ENCODE results near the gene TMEM174.

The TMEM174 gene

DNA sequence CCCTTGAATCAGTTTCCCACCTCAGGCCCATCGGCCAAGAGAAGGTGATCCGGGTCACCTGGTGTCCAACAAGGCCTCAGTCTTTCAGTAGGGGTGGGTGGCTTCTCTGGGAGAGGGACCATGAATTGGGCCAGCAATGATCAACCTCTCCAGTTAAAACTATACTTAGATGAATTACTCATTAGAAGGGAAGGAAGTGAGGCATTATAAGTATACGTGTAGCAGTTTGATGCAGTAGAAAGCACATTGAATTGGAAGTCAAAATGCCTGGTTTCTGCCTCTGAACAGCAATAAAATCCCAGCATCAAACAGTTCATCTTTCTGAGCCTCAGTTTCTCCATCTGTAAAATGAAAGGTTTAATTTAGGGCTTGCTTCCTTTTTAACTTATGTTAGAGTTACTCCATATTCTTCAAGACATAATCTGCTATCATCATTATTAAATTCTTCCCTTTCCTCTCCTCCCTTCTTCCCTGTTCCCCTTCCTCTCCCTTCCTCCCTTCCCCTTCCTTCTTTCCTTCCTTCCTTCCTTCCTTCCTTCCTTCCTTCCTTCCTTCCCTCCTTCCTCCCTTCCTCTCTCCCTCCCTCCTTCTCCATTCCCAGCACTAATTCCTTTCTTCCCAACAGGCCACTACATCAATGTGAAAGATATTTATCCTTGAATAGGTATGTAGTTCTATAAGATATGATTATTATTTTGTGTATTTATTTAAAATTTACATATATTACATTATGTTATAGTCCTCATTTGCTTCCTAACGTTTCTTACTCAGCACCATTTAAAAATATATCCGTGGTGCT lies 18.6 kb upstream of the TMEM174 start:
- DNase-seq (ENCODE audit: low spot score), result no peak

DNA sequence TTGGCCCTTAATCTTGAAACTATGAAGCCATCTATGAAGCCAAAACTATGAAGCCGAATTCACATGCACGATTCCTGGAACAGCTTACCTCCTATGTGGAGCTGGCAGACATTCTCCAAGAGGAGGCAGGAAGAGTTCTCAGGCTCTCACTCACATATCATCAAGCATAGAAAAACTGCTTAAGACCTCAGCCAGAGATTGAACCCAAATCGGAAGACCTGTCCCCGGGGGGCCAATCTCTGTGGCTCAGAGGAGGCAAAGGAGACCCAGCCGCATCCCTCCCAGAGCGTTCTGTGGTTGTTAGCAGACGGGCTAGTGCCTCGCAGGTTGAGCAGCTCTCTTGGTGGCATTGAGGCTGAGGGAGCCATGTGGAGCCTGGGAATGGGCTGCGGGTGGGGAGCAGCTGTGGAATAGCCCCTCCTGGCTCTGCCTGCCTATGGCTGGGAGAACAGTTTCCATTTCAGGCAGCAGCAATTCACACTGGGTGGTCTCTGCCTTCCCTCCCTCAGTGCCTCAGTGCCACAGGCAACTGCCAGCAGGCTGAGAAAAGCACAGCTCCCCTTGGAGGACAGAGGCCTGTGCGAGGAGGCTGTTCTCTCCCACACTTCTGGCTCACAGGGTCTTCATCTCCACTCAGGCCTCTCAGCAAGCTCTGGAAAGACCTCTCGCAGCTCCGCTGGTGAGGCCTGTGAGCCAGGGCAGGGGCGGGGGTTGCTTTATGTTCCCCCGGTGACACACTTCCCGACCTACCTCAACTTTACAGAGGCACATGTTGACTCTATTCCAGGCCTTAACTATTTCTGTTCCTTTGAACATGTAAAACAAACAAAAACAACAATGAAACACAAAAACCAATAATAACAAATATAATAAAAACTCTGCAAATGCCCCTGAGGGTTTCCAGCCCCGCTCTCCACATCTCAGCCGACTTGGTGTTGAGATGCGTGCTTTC lies 17.4 kb upstream of the TMEM174 start:
- peak; percentile 17 for DNase-seq (ENCODE audit: low spot score)

GRCh38 chr5:73157414-73158303 lies 15.3 kb upstream of the TMEM174 start:
- no peak for DNase-seq (ENCODE audit: low spot score)

- DNase-seq (ENCODE audit: low spot score), result no peak
These were observed 14.7 kb upstream of the TMEM174 start for GRCh38 chr5:73158313-73158712.

DNA sequence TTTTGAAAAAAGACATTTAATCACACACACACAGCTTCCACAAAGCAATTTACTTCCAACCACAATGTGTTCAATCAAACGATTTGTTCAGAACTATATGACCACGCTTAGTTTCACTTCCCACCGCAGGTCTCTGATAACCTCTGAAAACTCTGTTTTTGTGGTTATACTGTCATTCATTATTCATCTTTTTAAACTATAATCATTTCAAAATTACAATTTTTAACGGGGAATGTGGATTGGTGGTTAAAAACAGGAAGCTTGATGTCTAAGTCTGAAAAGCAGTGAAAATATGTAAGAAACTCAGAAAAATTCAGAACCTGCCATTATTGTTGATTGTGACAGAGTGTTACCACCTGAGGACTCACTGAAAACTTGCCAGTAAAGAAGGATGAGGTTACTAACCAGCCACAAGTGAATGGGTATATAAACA lies 12.7 kb upstream of the TMEM174 start:
- peak; percentile 26 for DNase-seq (ENCODE audit: low spot score)

- DNase-seq (ENCODE audit: low spot score), result no peak
These were observed 2.5 kb upstream of the TMEM174 start for GRCh38 chr5:73170522-73170921.

DNA sequence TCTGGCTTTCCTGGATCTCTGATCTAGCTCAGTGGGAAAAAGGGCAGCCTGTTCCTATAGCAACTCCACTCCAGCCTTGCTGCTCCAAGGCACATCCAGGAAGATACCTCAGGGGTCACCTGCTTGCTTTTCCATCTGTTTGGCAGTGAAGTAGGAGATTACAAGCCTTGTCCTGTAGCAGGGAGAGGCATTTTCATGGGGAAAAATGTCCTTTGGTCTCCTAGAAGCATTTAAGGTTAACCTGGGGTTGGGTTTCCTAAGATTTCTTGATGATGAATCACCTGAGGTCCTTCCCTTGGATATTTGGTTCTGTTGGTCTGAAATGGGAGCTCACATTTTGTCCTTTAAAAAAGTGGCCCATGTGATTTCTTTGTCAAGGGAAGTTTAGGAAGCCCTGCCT lies 1.5 kb upstream of the TMEM174 start:
- no peak for DNase-seq (ENCODE audit: low spot score)

- no peak for DNase-seq (ENCODE audit: low spot score)
These were observed 1.3 kb downstream of the TMEM174 start for GRCh38 chr5:73174100-73174815.

GRCh38 chr5:73176250-73176649 lies 3.3 kb downstream of the TMEM174 start:
- DNase-seq (ENCODE audit: low spot score), result no peak

- no peak for DNase-seq (ENCODE audit: low spot score)
These were observed 5.3 kb downstream of the TMEM174 start for GRCh38 chr5:73178265-73178664.

GRCh38 chr5:73179730-73180129 lies 6.7 kb downstream of the TMEM174 start:
- DNase-seq (ENCODE audit: low spot score), result no peak

- DNase-seq (ENCODE audit: low spot score), result no peak
These were observed 7.6 kb downstream of the TMEM174 start for GRCh38 chr5:73180566-73180965.

GRCh38 chr5:73182307-73182706 lies 9.3 kb downstream of the TMEM174 start:
- DNase-seq (ENCODE audit: low spot score), result no peak

GRCh38 chr5:73183000-73183399 lies 10.0 kb downstream of the TMEM174 start:
- no peak for DNase-seq (ENCODE audit: low spot score)

- DNase-seq (ENCODE audit: low spot score), result no peak
These were observed 10.5 kb downstream of the TMEM174 start for GRCh38 chr5:73183481-73183891.

DNA sequence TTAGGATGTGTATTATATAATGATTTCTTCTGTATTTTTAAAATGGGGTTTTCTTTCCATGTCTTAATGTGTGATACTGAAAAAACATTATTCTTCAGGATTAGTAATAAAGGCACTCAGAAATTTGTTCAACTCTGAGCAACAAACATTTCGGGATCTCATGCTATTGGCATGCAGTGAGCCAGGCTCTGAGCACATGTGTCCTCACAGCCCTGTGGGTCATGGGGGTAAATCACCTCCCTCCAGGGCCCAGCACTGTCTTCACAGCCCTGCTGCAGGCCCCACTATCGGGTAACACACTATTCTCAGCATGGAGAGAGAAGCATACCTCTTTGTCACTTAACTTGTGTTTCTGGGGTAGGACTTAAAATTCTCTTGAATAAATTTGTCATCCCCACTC lies 14.0 kb downstream of the TMEM174 start:
- no peak for DNase-seq (ENCODE audit: low spot score)

DNA sequence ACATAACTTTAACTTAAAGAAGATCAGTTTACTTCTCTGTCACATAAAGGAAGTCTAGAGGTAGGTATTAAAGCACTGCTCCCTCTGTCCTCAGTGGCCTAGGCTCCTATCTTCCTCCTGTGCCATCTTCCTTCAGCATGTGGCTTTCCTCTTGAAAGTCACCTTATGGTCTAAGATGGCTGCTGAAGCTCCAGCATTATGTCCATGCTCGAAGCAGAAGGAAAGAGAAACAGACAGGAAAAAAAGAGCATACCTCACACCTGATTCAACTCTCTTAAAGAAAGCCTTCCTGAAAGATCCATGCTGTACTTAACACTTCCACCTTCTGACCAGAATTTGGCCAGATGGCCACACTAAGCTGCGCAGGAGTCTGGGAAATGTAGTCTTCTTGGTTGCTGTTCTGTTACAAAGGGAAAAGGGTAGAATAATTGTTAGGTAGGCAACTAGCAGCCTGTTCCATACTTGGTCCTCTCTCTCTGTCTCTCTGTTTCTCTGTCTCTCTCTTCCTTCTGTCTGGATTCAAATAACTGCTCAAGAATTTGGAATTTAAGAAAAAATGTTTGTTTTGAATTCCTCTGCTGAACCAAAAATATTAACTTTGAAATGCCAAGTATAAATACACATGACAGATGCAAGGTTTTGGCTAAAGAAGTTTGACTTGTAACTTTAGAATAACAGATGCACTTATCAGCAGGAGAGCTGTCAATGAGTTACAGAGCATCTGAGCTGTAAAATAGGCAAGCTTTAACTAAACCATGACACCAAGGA lies 16.0 kb downstream of the TMEM174 start:
- no peak for DNase-seq (ENCODE audit: low spot score)

GRCh38 chr5:73189871-73190376 lies 16.9 kb downstream of the TMEM174 start:
- peak; percentile 16 for DNase-seq (ENCODE audit: low spot score)

DNA sequence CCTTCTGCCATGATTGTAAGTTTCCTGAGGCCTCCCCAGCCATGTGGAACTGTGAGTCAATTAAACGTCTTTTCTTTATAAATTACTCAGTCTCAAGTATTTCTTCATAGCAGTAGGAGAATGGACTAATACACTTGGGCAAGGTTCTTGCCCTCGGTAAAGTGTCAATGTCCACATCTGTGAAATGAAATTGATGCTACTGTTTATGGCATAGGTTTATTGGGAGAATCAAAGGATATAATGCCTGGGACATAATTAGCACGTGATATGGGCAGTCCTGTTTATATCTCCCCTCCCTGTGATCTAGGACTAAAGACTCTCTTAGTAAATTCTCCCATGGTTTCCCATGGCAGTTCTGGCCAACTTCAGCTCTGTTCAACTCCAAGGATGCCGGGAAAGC lies 19.4 kb downstream of the TMEM174 start:
- no peak for DNase-seq (ENCODE audit: low spot score)

DNA sequence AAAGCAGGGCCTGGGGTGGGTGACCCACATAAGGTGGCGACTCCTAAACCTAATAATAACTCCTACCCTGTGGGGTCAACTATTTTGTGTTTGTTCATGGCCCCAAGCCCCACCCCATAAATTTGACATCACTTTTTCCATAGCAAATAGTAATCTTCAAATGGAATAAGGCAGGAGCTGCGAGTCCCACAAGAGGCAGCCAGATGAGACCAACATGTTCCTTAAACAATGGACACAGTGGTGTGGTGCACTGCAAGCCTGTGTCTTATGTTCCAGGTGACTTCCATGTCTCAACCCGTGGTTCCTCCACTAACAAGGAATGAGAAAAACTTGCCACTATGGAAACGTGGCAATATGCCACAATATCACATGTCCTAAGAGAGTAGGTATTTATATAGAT lies 20.6 kb downstream of the TMEM174 start:
- no peak for DNase-seq (ENCODE audit: low spot score)

Measured in SW480 (cell line).